Chondrocyte (in vitro differentiated cells): ENCODE data around the gene TMTC4. TPM values are rescaled to one million over a fixed set of nuclear protein-coding genes. Genes with fewer than 3 reads are reported as not detected.
"Not testable (repeated sequence)": the region's sequence is repeated elsewhere in the genome, so short reads cannot be mapped to it uniquely, and the experiment has no call there.

ENCODE experiments used
- DNase-seq: peaks from one replicate; pipeline ENCODE4 v3.0.0; 2021; ENCODE audit warnings: mixed read lengths, low spot score
- H3K27ac Mint-ChIP-seq: one replicate; pipeline ENCODE4 v1.8.0; 2021; ENCODE audit warnings: mild to moderate bottlenecking, moderate library complexity, mixed read lengths; ENCODE audit not compliant: unreplicated experiment
- H3K27me3 Mint-ChIP-seq: 2 replicates; pipeline ENCODE4 v1.8.0; 2021; ENCODE audit warnings: low read depth, mixed read lengths
- H3K36me3 Mint-ChIP-seq: 2 replicates; pipeline ENCODE4 v1.8.0; 2021; ENCODE audit warnings: low read depth, mixed read lengths
- H3K4me1 Mint-ChIP-seq: 2 replicates; pipeline ENCODE4 v1.8.0; 2021; ENCODE audit warnings: low read depth, mild to moderate bottlenecking, mixed read lengths
- H3K4me3 Mint-ChIP-seq: one replicate; pipeline ENCODE4 v1.8.0; 2021; ENCODE audit warnings: mild to moderate bottlenecking, moderate library complexity, mixed read lengths; ENCODE audit not compliant: unreplicated experiment
- H3K9me3 Mint-ChIP-seq: 2 replicates; pipeline ENCODE4 v1.8.0; 2021; ENCODE audit warnings: low read depth, mixed read lengths
- total RNA-seq: library from RNA; stranded (reverse); gene quantifications from 3 replicates; pipeline ENCODE4 v1.2.1, GENCODE V29; 2021
- TF ChIP-seq, protein P1 (sequence below): fragments of 200-600 bp; sonication (generic); IDR thresholded peaks from 2 replicates; pipeline ENCODE4 v1.5.0; 2021; ENCODE audit warnings: antibody characterized with exemption, mild to moderate bottlenecking, moderate library complexity

The TMTC4 gene
- total RNA-seq, 1 donor from 2014 or later: 11.5 TPM

DNA sequence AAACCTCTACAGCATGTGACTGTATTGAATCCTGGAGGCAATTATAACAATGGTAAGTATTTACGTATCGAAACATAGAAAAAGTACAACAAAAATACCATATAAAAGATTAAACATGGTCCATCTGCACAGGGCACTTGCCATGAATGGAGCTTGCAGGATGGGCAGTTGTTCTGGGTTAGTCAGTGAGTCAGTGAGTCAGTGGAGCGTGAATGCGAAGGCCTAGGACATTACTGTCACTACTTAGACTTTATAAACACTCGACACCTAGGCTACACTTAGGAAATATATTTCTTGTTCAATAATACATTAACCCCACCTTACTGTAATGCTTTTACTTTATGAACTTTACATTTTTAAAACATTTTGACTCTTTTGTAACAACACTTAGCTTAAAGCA is 35.6 kb upstream of the TMTC4 start:
- no peaks in the 10 kb centered on the region for H3K36me3 Mint-ChIP-seq
- no peak overlapping the region for H3K27ac Mint-ChIP-seq
- H3K4me1 Mint-ChIP-seq: peaks cover 6% of the 10 kb centered on the region
- TF ChIP-seq, protein P1, sequence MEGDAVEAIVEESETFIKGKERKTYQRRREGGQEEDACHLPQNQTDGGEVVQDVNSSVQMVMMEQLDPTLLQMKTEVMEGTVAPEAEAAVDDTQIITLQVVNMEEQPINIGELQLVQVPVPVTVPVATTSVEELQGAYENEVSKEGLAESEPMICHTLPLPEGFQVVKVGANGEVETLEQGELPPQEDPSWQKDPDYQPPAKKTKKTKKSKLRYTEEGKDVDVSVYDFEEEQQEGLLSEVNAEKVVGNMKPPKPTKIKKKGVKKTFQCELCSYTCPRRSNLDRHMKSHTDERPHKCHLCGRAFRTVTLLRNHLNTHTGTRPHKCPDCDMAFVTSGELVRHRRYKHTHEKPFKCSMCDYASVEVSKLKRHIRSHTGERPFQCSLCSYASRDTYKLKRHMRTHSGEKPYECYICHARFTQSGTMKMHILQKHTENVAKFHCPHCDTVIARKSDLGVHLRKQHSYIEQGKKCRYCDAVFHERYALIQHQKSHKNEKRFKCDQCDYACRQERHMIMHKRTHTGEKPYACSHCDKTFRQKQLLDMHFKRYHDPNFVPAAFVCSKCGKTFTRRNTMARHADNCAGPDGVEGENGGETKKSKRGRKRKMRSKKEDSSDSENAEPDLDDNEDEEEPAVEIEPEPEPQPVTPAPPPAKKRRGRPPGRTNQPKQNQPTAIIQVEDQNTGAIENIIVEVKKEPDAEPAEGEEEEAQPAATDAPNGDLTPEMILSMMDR: no peak
- H3K9me3 Mint-ChIP-seq: no peaks in the 10 kb centered on the region
- DNase-seq: no peak
- no peak overlapping the region for H3K4me3 Mint-ChIP-seq
- H3K27me3 Mint-ChIP-seq: no peaks in the 10 kb centered on the region

DNA sequence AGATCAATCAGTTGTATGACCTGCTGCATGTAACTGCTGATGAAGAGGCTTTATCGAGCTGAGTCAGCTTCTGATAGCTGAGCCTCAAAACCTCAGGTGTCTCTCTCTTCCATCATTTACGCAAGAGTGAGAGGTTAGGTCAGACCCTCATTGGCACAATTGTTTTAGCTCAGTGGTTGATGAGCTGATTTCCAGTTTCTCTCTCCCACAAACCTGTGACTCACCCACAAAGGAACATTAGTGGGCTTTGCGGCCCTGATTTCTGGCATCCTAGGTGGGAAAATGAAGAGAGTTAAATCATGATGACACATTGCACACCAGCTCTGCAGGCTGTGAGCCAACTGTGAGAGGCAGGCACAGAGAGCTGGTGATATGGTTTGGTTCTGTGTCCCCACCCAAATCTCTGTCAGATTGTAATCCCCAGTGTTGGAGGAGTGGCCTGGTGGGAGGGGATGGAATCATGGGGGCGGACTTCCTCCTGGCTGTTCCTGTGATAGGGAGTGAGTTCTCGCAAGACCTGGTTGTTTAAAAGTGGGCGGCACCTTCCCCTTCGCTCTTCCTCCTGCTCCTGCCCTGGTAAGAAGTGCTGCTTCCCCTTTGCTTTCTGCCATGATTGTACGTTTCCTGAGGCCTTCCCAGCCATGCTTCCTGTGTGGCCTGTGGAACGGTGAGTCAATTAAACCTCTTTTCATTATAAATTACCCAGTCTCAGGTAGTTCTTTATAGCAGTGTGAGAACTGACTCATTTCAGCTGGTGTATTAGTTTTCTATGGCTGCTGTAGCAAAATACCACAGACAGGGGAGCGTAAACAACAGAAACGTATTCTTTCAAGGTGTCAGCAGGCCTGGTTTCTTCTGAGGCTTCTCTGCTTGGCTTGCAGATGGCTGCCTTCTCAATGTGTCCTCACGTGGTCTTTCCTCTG is 33.5 kb upstream of the TMTC4 start:
- TF ChIP-seq, protein P1: no peak
- H3K4me3 Mint-ChIP-seq: no peak overlapping the region
- no peak for DNase-seq
- no peaks in the 10 kb centered on the region for H3K27me3 Mint-ChIP-seq
- H3K27ac Mint-ChIP-seq: no peak overlapping the region
- H3K9me3 Mint-ChIP-seq: no peaks in the 10 kb centered on the region
- no peaks in the 10 kb centered on the region for H3K36me3 Mint-ChIP-seq
- H3K4me1 Mint-ChIP-seq: no peaks in the 10 kb centered on the region

DNA sequence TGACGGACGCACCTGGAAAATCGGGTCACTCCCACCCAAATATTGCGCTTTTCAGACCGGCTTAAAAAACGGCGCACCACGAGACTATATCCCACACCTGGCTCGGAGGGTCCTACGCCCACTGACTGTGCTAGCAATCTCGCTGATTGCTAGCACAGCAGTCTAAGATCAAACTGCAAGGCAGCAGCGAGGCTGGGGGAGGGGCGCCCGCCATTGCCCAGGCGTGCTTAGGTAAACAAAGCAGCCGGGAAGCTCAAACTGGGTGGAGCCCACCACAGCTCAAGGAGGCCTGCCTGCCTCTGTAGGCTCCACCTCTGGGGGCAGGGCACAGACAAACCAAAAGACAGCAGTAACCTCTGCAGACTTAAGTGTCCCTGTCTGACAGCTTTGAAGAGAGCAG is 23.7 kb upstream of the TMTC4 start:
- H3K27me3 Mint-ChIP-seq, H3K27ac Mint-ChIP-seq, H3K4me3 Mint-ChIP-seq, DNase-seq, H3K9me3 Mint-ChIP-seq, H3K4me1 Mint-ChIP-seq, H3K36me3 Mint-ChIP-seq: not testable (repeated sequence)

DNA sequence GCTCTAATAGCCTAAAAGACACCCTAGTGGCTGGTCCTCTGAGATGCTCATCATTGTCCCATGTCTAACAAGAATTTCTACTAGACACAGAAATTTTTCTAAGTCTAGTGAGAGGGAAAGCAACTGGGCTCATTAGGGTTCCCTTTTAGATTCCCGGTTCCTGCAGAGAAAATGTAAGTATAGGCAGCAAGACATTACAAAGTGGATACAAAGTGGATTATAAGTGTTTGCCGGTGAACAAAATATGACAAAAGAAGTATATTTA is 20.8 kb upstream of the TMTC4 start:
- Mint-ChIP-seq H3K9me3 (peaks cover 5% of the 10 kb centered on the region), H3K27me3 (peaks cover 3% of the 10 kb centered on the region), H3K4me1 (peaks cover 4% of the 10 kb centered on the region), H3K27ac (no peak overlapping the region), H3K36me3 (peaks cover 1% of the 10 kb centered on the region), H3K4me3 (no peak overlapping the region)
- TF ChIP-seq, protein P1: no peak
- no peak for DNase-seq

DNA sequence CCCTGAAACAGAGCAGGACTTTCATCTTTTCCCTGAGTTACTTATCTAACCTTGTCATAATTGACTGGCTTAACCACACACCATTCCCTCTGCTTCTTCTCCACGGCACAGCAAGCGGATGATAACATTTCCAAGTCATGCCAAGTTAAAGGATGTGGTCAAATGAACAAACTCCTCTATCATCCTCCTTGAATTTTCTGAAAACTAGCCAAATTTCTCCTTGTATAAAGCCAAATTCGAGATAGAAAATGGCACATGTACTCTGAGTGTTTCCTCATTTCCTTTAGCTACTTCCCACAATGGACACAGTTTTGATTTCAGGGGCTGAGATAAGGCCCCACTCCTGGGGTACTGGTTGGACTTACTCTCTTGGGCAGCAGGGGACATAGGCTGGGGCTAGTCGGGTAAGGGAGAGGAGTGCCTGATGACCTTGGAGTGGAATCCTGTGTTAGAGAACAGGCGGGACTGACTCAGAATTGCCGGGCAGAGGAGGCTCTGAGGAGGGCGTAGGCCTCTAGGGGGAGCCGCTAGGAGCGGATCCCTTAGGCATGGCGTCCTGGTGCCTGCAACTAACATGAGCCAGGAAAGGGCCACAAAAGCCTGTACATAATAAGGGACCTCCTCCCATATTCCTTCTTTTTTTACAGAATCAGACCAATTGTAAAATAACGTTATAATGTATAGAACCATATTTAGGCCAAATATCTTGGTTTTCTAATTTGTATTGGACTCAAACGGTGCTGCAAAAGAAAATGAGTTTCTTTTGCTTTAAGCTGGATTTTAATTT is 20.3 kb upstream of the TMTC4 start:
- no peak overlapping the region for H3K27ac Mint-ChIP-seq
- H3K9me3 Mint-ChIP-seq: peaks cover 5% of the 10 kb centered on the region
- TF ChIP-seq, protein P1: peak; percentile 69
- peaks cover 3% of the 10 kb centered on the region for H3K27me3 Mint-ChIP-seq
- no peak for DNase-seq
- H3K36me3 Mint-ChIP-seq: peaks cover 1% of the 10 kb centered on the region
- H3K4me3 Mint-ChIP-seq: no peak overlapping the region
- peaks cover 4% of the 10 kb centered on the region for H3K4me1 Mint-ChIP-seq
